ENCODE data around the gene CBFA2T2.

CBFA2T2 gene

GRCh38 chr20:33606118-33606771 is 116.3 kb downstream of the CBFA2T2 start:
- no peak for TF ChIP-seq CTCF (IDR thresholded peaks at IDR 0.05; ENCODE audit: low read depth, low read length)
- no peak overlapping the region for H3K4me3 ChIP-seq (ENCODE audit: low read depth, low read length)

- no peak for TF ChIP-seq CTCF (IDR thresholded peaks at IDR 0.05; ENCODE audit: low read depth, low read length)
- no peak overlapping the region for H3K4me3 ChIP-seq (ENCODE audit: low read depth, low read length)
Observed at GRCh38 chr20:33609504-33609903, 119.6 kb downstream of the CBFA2T2 start.

DNA sequence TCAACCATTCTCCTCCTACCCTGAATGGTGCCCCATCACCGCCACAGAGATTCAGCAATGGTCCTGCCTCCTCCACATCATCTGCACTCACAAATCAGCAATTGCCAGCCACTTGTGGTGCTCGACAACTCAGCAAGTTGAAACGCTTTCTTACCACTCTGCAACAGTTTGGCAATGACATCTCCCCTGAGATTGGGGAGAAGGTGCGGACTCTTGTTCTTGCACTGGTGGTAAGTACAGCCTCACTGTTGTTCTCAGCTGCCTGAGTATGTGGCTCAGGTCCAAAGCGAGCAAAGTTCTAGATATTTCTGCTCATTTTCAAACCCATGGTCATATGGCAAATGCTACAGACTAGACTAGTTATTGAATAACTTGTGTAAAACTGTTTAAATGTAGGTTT is 121.2 kb downstream of the CBFA2T2 start:
- H3K4me3 ChIP-seq (ENCODE audit: low read depth, low read length) = no peak overlapping the region
- TF ChIP-seq CTCF (IDR thresholded peaks at IDR 0.05; ENCODE audit: low read depth, low read length) = no peak

DNA sequence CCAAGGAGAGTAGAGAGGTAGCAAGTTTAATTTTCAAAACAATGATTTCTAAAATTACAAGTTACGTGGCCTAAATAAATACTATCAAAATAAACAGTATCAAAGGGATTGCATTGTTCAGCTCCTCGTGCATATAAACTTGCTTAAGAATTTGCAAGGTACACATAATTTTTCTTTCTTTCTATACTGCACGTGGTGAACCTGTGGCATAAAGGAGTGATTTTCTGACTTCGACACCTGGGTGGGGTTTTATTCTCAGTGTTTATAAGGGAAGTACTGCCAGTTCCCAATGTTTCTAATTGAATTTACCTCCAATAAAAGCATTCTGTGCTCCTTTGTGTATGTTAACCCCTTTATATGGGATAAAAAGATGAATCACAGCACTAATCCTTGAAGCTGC is 122.1 kb downstream of the CBFA2T2 start:
- no peak overlapping the region for H3K4me3 ChIP-seq (ENCODE audit: low read depth, low read length)
- TF ChIP-seq CTCF (IDR thresholded peaks at IDR 0.05; ENCODE audit: low read depth, low read length) = no peak

DNA sequence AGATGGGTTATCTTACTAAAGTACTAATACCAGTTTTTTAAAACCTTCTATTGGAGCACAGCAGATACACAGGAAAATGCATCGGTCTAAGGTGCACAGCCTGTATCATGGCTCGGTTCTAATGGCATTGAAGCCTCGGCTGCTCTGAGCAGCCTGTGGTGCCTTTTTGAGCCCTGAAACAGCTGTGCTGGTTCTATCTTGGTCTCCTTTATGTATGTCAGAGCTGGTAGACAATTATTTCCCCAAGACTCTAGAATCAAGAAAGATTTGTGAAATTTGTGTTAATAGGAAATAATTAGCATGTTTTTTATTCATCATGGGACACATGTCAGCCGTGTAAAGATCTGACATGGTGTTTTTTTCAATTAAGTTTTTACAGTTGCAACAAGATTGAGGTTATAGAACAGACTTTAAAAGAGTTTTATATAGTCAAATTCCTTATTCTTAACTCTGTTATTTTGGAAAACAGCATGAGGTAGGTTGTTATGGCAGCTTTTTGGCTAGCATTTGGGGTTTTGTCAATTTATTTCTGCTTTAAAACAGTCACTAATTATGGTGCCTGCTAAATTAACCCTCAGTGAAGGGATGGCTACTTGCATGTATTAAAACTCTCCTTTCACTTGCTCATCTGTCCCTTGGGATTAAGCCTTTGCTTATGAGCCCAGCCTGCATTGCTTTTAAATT is 132.0 kb downstream of the CBFA2T2 start:
- H3K4me3 ChIP-seq (ENCODE audit: low read depth, low read length) = no peak overlapping the region
- TF ChIP-seq CTCF (IDR thresholded peaks at IDR 0.05; ENCODE audit: low read depth, low read length) = no peak

- H3K4me3 ChIP-seq (ENCODE audit: low read depth, low read length) = no peak overlapping the region
- TF ChIP-seq CTCF (IDR thresholded peaks at IDR 0.05; ENCODE audit: low read depth, low read length) = no peak
Observed at GRCh38 chr20:33622705-33623365, 132.9 kb downstream of the CBFA2T2 start.

- no peak for TF ChIP-seq CTCF (IDR thresholded peaks at IDR 0.05; ENCODE audit: low read depth, low read length)
- H3K4me3 ChIP-seq (ENCODE audit: low read depth, low read length) = no peak overlapping the region
Observed at GRCh38 chr20:33624399-33624798, 134.5 kb downstream of the CBFA2T2 start.

Measured in WI38 (cell line).